ENCODE results near the gene PRPF8.
A peak's percentile ranks its signal among the peaks of the same experiment; 100 is the strongest.

PRPF8 gene

DNA sequence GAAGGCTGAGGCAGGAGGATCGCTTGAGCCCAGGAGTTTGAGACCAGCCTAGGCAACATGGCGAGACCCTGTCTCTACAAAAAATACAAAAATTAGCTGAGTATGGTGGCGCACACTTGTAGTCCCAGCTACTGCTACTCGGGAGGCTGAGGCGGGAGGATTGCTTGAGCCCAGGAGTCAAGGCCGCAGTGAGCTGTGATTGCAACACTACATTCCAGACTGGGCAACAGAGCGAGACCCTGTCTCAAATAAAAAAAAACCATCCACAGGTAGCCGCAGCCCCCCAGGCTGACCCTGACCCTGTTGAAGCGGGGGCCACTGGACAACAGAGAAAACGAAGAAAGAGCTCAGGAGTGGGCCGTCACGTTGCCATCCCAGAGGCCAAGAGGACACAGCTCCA lies 60.0 kb downstream of the PRPF8 start:
- no peak for DNase-seq

GRCh38 chr17:1623057-1623630 lies 61.5 kb downstream of the PRPF8 start:
- DNase-seq: no peak

- DNase-seq: no peak
Observed at GRCh38 chr17:1621273-1621954, 63.3 kb downstream of the PRPF8 start.

- DNase-seq: no peak
Observed at GRCh38 chr17:1620486-1620885, 64.2 kb downstream of the PRPF8 start.

- DNase-seq: no peak
Observed at GRCh38 chr17:1617620-1618174, 67.0 kb downstream of the PRPF8 start.

GRCh38 chr17:1616101-1616500 lies 68.6 kb downstream of the PRPF8 start:
- DNase-seq: no peak

GRCh38 chr17:1612400-1612799 lies 72.3 kb downstream of the PRPF8 start:
- no peak for DNase-seq

GRCh38 chr17:1611715-1612114 lies 73.0 kb downstream of the PRPF8 start:
- no peak for DNase-seq

DNA sequence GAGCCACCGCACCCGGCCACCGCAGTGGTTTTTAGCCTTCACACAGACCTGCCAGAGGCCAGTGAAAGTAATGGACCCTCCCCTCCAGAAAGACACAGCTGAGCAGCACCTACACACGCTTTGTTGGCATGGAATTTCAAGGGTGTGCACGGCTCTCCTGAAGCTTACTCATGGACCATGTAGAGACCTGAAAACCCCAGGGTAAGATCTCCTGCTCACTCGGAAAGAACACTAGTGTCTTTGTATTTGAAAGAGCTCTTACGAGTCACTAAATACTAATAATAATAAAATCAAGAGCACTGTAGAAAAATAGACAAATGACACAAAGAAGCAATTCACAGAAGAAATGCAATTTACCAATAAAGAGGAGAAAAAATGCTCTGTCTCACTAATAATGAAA lies 76.0 kb downstream of the PRPF8 start:
- no peak for DNase-seq

DNA sequence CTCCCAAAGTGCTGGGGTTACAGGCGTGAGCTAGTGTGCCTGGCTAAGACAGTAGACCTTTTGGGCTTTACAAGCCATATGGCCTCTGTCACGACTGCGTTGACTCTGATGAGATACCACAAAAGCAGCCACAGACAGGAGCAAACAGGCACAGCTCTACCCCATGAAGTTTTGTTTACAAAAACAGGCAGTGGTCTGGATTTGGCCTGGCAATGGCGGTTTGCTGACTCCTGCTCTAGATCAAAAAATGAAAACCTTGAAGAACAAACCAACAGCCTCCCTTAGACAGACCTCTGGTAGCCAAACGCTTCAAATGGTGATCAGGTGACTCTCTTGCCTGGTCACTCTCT lies 76.7 kb downstream of the PRPF8 start:
- no peak for DNase-seq

DNA sequence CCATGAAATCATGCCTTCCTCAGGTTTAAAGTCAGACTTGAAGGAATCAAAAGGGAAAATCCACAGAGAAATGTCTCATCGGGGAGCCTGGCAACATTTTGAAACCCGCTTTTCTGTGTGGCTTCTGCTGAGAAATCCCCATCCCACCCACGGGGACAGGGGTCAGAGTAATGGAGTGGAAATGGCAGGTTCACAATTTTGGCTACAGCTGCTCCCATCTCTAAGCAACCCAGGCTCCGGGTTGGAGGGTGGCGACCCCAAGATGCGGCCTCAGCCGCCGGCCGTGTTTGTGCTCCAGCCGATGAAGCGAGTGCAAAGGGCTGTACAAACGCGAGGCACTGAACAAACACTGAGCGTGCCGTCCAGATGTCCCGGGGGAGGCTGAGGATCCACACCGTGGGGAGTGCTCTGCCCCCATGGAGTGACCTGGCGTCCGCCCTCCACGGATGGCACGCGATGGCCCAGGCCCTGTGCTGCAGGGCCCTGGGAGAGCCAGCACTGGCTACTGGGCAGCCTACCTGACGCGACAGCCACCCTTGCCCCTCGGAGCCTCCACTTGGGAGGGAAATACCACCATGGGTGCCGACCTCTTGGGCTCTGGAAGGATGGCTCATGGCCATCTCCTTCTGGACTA lies 78.2 kb downstream of the PRPF8 start:
- DNase-seq: peak; percentile 39 to 48

- no peak for DNase-seq
Observed at GRCh38 chr17:1605681-1606351, 78.9 kb downstream of the PRPF8 start.

DNA sequence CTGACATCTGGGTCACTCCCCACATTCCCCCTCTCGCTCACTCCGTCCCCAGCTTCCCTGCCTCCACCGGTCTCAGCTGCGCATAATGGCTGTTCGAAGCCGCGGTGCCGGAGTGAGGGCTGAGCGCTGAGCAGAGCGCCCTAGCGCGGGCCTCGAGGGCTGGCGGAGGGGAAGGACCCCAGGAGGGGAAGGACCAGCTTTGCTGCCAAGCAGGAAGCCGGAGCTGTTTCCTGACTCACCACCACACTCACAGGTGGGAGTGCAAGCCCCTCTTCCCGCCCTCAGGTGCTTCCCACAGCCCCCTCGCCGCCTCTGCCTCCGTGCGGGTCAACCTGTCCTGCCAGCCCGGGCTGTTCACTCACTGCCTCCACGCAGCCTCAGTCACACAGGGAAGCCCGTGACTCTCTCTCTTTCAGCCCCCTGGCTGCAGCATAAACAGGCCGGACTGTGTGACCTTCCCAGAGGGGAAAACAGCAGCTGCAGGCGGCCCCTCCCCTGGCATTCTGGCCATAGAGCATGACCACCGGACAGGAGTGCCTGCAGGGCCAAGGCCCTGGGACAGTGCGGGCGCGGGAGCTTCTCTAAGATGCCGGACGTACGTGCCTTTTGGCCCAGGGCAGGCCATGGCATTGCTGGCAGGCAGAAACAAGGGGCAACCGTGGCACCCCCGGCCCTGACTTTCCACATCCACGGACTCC lies 79.7 kb downstream of the PRPF8 start:
- no peak for DNase-seq

- no peak for DNase-seq
Observed at GRCh38 chr17:1601571-1601970, 83.1 kb downstream of the PRPF8 start.

All from stimulated activated CD4-positive, alpha-beta T cell treated with anti-CD3 and anti-CD28 coated beads, Interleukin-2, amount 100 ng/mL, for 24 hours (primary cell).